Thoracic aorta (tissue), 2 donors: ENCODE measurements around the gene KCND2. TPM values are rescaled to one million over a fixed set of nuclear protein-coding genes. Genes with fewer than 3 reads are reported as not detected.
A peak's percentile ranks its signal among the peaks of the same experiment; 100 is the strongest.

Experiments used
- ATAC-seq: fragments of 150-250 bp; one replicate; pipeline ENCODE4 v1.8.0; 2017; ENCODE audit warnings: low read depth; ENCODE audit not compliant: insufficient number of reproducible peaks, low FRiP score
- DNase-seq: peaks from one replicate; pipeline ENCODE4 v3.0.0-alpha.2; 2020; ENCODE audit warnings: low spot score
- H3K27ac ChIP-seq, 2 donors: fragments of 200-600 bp; sonication (generic); 1 replicate in 1 of 2; 2 replicates in 1 of 2; pipeline ENCODE4 v1.5.1; 2016; ENCODE audit warnings: mild to moderate bottlenecking in 2 of 2, moderate library complexity in 2 of 2
- H3K27me3 ChIP-seq: fragments of 200-600 bp; sonication (generic); replicated peaks from 2 replicates; pipeline ENCODE4 v1.6.0; 2016; ENCODE audit warnings: mild to moderate bottlenecking; ENCODE audit not compliant: insufficient read depth
- H3K36me3 ChIP-seq: fragments of 200-600 bp; sonication (generic); one replicate; pipeline ENCODE4 v1.5.1; 2016
- H3K4me1 ChIP-seq, 2 donors: fragments of 200-600 bp; sonication (generic); 1 replicate in 1 of 2; 2 replicates in 1 of 2; pipeline versions ENCODE4 v1.5.1 to v1.6.0; 2016; ENCODE audit warnings: low read depth in 2 of 2, mild to moderate bottlenecking in 1 of 2; ENCODE audit not compliant: control insufficient read depth in 1 of 2
- H3K4me3 ChIP-seq: fragments of 200-600 bp; sonication (generic); 2 replicates; pipeline ENCODE4 v1.5.1; 2016; ENCODE audit warnings: mild to moderate bottlenecking
- H3K9me3 ChIP-seq: fragments of 200-600 bp; sonication (generic); 2 replicates; pipeline ENCODE4 v1.5.1; 2016
- CTCF ChIP-seq: fragments of 200-600 bp; sonication (generic); IDR thresholded peaks from one replicate; pipeline ENCODE4 v1.5.1; 2019; ENCODE audit warnings: antibody characterized with exemption
- total RNA-seq, 2 donors: library from RNA; depleted of rRNA; stranded (reverse); fragments of >200 nt; gene quantifications; one replicate each; pipeline versions ENCODE4 v1.1.0 to v1.2.3, GENCODE V29; 2016

KCND2 gene
- total RNA-seq, 2 donors from 2014 or later: 0.14 to 0.99 TPM

- Histone ChIP-seq H3K36me3 (no peaks in the 10 kb centered on the region), H3K9me3 (no peaks in the 10 kb centered on the region), H3K27me3 (no peaks in the 10 kb centered on the region), H3K4me1 (no peaks in the 10 kb centered on the region), H3K4me3 (no peak overlapping the region), H3K27ac (no peak overlapping the region)
- ATAC-seq (no peak), DNase-seq (no peak)
- no peak for TF ChIP-seq CTCF
Measured at GRCh38 chr7:120332433-120332832, 59.5 kb downstream of the KCND2 start.

GRCh38 chr7:120334475-120334874, 61.5 kb downstream of the KCND2 start:
- DNase-seq (no peak), ATAC-seq (no peak)
- H3K4me1 ChIP-seq: no peaks in the 10 kb centered on the region
- no peak overlapping the region for H3K27ac ChIP-seq
- no peak for TF ChIP-seq CTCF
- no peaks in the 10 kb centered on the region for H3K36me3 ChIP-seq
- H3K4me3 ChIP-seq: no peak overlapping the region
- H3K27me3 ChIP-seq: no peaks in the 10 kb centered on the region
- H3K9me3 ChIP-seq: no peaks in the 10 kb centered on the region

- no peaks in the 10 kb centered on the region for H3K9me3 ChIP-seq
- H3K36me3 ChIP-seq: no peaks in the 10 kb centered on the region
- TF ChIP-seq CTCF: peak; percentile 22
- no peaks in the 10 kb centered on the region for H3K27me3 ChIP-seq
- H3K27ac ChIP-seq: no peak overlapping the region
- H3K4me3 ChIP-seq: no peak overlapping the region
- DNase-seq: no peak
- no peaks in the 10 kb centered on the region for H3K4me1 ChIP-seq
- no peak for ATAC-seq
Measured at GRCh38 chr7:120337308-120337907, 64.4 kb downstream of the KCND2 start.

- ATAC-seq: no peak
- H3K9me3 ChIP-seq: no peaks in the 10 kb centered on the region
Measured at GRCh38 chr7:120344276-120344675, 71.3 kb downstream of the KCND2 start.

DNA sequence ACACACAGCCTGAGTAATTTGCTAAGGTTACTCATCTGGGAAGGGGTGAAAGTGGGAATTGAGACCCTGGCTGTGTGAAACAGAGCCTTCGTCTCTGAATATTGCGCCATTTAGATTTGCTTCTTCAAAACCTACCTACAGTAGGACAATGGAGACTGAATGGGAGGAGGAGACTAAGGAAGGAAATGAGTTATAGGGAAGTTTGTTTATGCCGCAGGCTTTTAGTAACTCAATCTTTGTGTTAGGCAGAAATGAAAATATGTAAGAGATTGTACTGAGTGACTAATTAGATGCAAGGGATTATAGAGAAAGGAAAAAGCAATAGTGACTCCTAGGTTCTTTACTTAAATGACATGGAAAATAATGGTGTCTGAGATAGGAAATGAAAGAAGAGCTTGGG, 80.2 kb downstream of the KCND2 start:
- Histone ChIP-seq H3K36me3 (no peaks in the 10 kb centered on the region), H3K4me1 (no peaks in the 10 kb centered on the region), H3K27me3 (no peaks in the 10 kb centered on the region), H3K9me3 (no peaks in the 10 kb centered on the region), H3K27ac (no peak overlapping the region), H3K4me3 (no peak overlapping the region)
- no peak for TF ChIP-seq CTCF
- DNase-seq (no peak), ATAC-seq (no peak)

More at GRCh38 chr7:120344276-120344675, 71.3 kb downstream of the KCND2 start:
- H3K4me3 ChIP-seq: no peak overlapping the region
- no peak for DNase-seq
- no peaks in the 10 kb centered on the region for H3K27me3 ChIP-seq
- TF ChIP-seq CTCF: no peak
- H3K36me3 ChIP-seq: no peaks in the 10 kb centered on the region
- no peak overlapping the region for H3K27ac ChIP-seq
- no peaks in the 10 kb centered on the region for H3K4me1 ChIP-seq
